Testis (tissue), 2 donors: Measurements from ENCODE around the gene PRKG2.

Experiments used
- POLR2A ChIP-seq: fragments of 450-650 bp; IDR thresholded peaks from one replicate; pipeline ENCODE4 v1.6.1; 2017; ENCODE audit warnings: antibody characterized with exemption, mild to moderate bottlenecking, moderate library complexity
- TF ChIP-seq, protein P1 (sequence below), 3 experiments: fragments of 450-650 bp in 2 of 3; fragments of 200-600 bp in 1 of 3; sonication (generic) in 1 of 3; IDR thresholded peaks; one replicate each; pipeline ENCODE4 v1.5.1; 2016 to 2019; ENCODE audit warnings: antibody characterized with exemption in 3 of 3, mild to moderate bottlenecking in 2 of 3, moderate library complexity in 1 of 3

DNA sequence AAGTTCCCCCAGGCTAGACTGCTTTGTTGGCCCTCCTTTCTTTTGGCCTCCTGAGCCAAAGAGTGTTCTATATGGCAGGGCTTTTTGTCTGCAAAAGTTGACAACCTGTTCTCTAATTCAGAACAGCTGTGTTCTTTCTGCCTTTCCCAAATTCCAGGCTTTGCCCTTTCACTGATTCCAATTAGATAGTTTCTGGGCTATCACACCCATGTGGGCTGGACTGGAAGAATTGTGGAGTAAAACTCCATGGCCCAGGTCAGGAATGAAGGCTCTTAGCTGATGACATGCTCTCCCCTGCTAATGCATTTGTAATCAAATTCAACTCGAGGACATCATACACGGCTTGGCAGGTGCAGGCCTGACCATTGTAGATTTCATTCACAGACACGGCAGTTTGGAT is 165.1 kb downstream of the PRKG2 start:
- no peak for TF ChIP-seq POLR2A
- TF ChIP-seq, protein P1, sequence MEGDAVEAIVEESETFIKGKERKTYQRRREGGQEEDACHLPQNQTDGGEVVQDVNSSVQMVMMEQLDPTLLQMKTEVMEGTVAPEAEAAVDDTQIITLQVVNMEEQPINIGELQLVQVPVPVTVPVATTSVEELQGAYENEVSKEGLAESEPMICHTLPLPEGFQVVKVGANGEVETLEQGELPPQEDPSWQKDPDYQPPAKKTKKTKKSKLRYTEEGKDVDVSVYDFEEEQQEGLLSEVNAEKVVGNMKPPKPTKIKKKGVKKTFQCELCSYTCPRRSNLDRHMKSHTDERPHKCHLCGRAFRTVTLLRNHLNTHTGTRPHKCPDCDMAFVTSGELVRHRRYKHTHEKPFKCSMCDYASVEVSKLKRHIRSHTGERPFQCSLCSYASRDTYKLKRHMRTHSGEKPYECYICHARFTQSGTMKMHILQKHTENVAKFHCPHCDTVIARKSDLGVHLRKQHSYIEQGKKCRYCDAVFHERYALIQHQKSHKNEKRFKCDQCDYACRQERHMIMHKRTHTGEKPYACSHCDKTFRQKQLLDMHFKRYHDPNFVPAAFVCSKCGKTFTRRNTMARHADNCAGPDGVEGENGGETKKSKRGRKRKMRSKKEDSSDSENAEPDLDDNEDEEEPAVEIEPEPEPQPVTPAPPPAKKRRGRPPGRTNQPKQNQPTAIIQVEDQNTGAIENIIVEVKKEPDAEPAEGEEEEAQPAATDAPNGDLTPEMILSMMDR (IDR thresholded peaks at IDR 0.05): no peak
